H1 (cell line): ENCODE results near the gene KIAA0319L. TPM values are rescaled to one million over a fixed set of nuclear protein-coding genes. Genes with fewer than 3 reads are reported as not detected.

Experiments
- CTCF ChIA-PET: fragments of 300-600 bp; sonication (Branson Sonifier 250); formaldehyde crosslinking; loops from one replicate; lab custom pipeline; 2021; ENCODE audit not compliant: partially characterized antibody; lab: Charles Lee
- POLR2A ChIA-PET: fragments of 300-600 bp; sonication (Branson Sonifier 250); formaldehyde crosslinking; loops from one replicate; lab custom pipeline; 2021; ENCODE audit warnings: inconsistent platforms; ENCODE audit not compliant: partially characterized antibody; lab: Charles Lee
- DNase-seq, 2 experiments: peaks; one replicate each; pipeline versions ENCODE4 v3.0.0 to v3.0.0-alpha.2; 2010 to 2022; ENCODE audit warnings: low spot score in 2 of 2, low read depth in 1 of 2, mixed read lengths in 1 of 2
- FAIRE-seq: peaks from 2 replicates; lab custom pipeline; 2011; peaks lifted over from hg19 to GRCh38; lab: Jason Lieb, UNC
- H2AFZ ChIP-seq: 2 replicates; pipeline ENCODE4 v1.8.1; 2012; ENCODE audit warnings: low read length, inconsistent platforms
- H2AK5ac ChIP-seq: 2 replicates; pipeline ENCODE4 v1.6.1; 2013; ENCODE audit warnings: low read depth, low read length
- H2BK120ac ChIP-seq: replicated peaks from 2 replicates; pipeline ENCODE3; 2013; ENCODE audit warnings: low read depth, low read length, inconsistent platforms
- H2BK12ac ChIP-seq: 2 replicates; pipeline ENCODE4 v1.6.1; 2013; ENCODE audit warnings: low read depth, low read length
- H2BK15ac ChIP-seq: 2 replicates; pipeline ENCODE4 v1.6.1; 2013; ENCODE audit warnings: low read length
- H2BK20ac ChIP-seq: 2 replicates; pipeline ENCODE4 v1.6.1; 2013; ENCODE audit warnings: low read length
- H2BK5ac ChIP-seq: 2 replicates; pipeline ENCODE4 v1.6.1; 2013; ENCODE audit warnings: low read depth, low read length
- H3K14ac ChIP-seq: 2 replicates; pipeline ENCODE4 v1.6.1; 2013; ENCODE audit warnings: inconsistent platforms; ENCODE audit not compliant: insufficient read length
- H3K18ac ChIP-seq: 2 replicates; pipeline ENCODE4 v1.6.1; 2013; ENCODE audit warnings: low read length; ENCODE audit errors: extremely low read depth
- H3K23ac ChIP-seq: 2 replicates; pipeline ENCODE4 v1.6.1; 2013; ENCODE audit warnings: inconsistent platforms; ENCODE audit not compliant: insufficient read length
- H3K23me2 ChIP-seq: 2 replicates; pipeline ENCODE4 v1.6.1; 2013; ENCODE audit warnings: low read depth, low read length
- H3K27ac ChIP-seq: 2 replicates; pipeline ENCODE4 v1.6.1; 2011; ENCODE audit warnings: low read depth, low read length, inconsistent platforms
- H3K27me3 ChIP-seq, 4 experiments: replicated peaks in 1 of 4; 1 replicate in 1 of 4; 2 replicates in 3 of 4; pipeline versions ENCODE4 v1.6.1 to v1.8.1; 2011 to 2013; ENCODE audit warnings: low read length in 3 of 4, mild to moderate bottlenecking in 3 of 4, inconsistent platforms in 2 of 4, mixed read lengths in 2 of 4, moderate library complexity in 1 of 4; ENCODE audit not compliant: control insufficient read depth in 3 of 4, insufficient read depth in 3 of 4; ENCODE audit errors: extremely low read depth in 1 of 4
- H3K36me3 ChIP-seq, 4 experiments: 2 replicates each; pipeline versions ENCODE4 v1.6.1 to v1.8.1; 2011 to 2013; ENCODE audit warnings: mild to moderate bottlenecking in 4 of 4, low read length in 3 of 4, moderate library complexity in 2 of 4, control low read depth in 1 of 4, inconsistent platforms in 1 of 4; ENCODE audit not compliant: insufficient read depth in 4 of 4, control insufficient read depth in 2 of 4
- H3K4ac ChIP-seq: replicated peaks from 2 replicates; pipeline ENCODE3; 2013; ENCODE audit warnings: low read length, low read depth, mixed read lengths, inconsistent platforms; ENCODE audit not compliant: insufficient read length
- H3K4me1 ChIP-seq, 4 experiments: replicated peaks in 1 of 4; 1 replicate in 1 of 4; 2 replicates in 3 of 4; pipeline versions ENCODE4 v1.6.1 to v1.8.1; 2011 to 2013; ENCODE audit warnings: low read length in 3 of 4, inconsistent platforms in 2 of 4, mixed read lengths in 1 of 4; ENCODE audit not compliant: insufficient read depth in 4 of 4, control insufficient read depth in 3 of 4
- H3K4me2 ChIP-seq, 2 experiments: 2 replicates each; pipeline versions ENCODE4 v1.6.1 to v1.8.1; 2011 to 2013; ENCODE audit warnings: low read depth in 2 of 2, low read length in 2 of 2, control low read depth in 1 of 2, inconsistent platforms in 1 of 2, mild to moderate bottlenecking in 1 of 2; ENCODE audit not compliant: insufficient read depth in 1 of 2
- H3K4me3 ChIP-seq, 4 experiments: fragments of 200-600, 300-600 bp in 1 of 4; sonication (generic), shearing (Covaris generic), sonication (Bioruptor Twin) in 1 of 4; 2 replicates each; pipeline versions ENCODE4 v1.5.1 to v1.8.1; 2011 to 2016; ENCODE audit warnings: low read length in 4 of 4, low read depth in 3 of 4, control low read depth in 2 of 4, inconsistent platforms in 2 of 4, mild to moderate bottlenecking in 2 of 4, mixed read lengths in 1 of 4, moderate library complexity in 1 of 4; ENCODE audit not compliant: insufficient read depth in 2 of 4; ENCODE audit errors: extremely low read depth in 1 of 4
- H3K56ac ChIP-seq: replicated peaks from 2 replicates; pipeline ENCODE3; 2013; ENCODE audit warnings: low read depth, mild to moderate bottlenecking, mixed read lengths, low read length, inconsistent platforms; ENCODE audit not compliant: insufficient read length
- H3K79me1 ChIP-seq: 2 replicates; pipeline ENCODE4 v1.6.1; 2013; ENCODE audit warnings: low read depth, low read length, control low read depth
- H3K79me2 ChIP-seq, 2 experiments: 2 replicates each; pipeline versions ENCODE4 v1.6.1 to v1.8.1; 2012 to 2013; ENCODE audit warnings: low read length in 2 of 2, mild to moderate bottlenecking in 2 of 2, inconsistent platforms in 1 of 2; ENCODE audit not compliant: insufficient read depth in 2 of 2, control insufficient read depth in 1 of 2
- H3K9ac ChIP-seq, 4 experiments: replicated peaks in 1 of 4; 1 replicate in 1 of 4; 2 replicates in 3 of 4; pipeline versions ENCODE4 v1.6.1 to v1.8.1; 2011 to 2013; ENCODE audit warnings: low read depth in 3 of 4, low read length in 3 of 4, control low read depth in 2 of 4, mild to moderate bottlenecking in 2 of 4, moderate library complexity in 2 of 4, inconsistent platforms in 1 of 4; ENCODE audit errors: extremely low read depth in 1 of 4
- H3K9me3 ChIP-seq, 2 experiments: 2 replicates each; pipeline versions ENCODE4 v1.6.1 to v1.8.1; 2012 to 2013; ENCODE audit warnings: mild to moderate bottlenecking in 2 of 2, moderate library complexity in 2 of 2, control low read depth in 1 of 2, inconsistent platforms in 1 of 2, low read depth in 1 of 2, low read length in 1 of 2, mixed read lengths in 1 of 2; ENCODE audit not compliant: insufficient read depth in 2 of 2
- H4K20me1 ChIP-seq, 2 experiments: replicated peaks in 1 of 2; 2 replicates each; pipeline versions ENCODE3 to v1.8.1; 2011 to 2013; ENCODE audit warnings: inconsistent platforms in 2 of 2, low read length in 2 of 2, mild to moderate bottlenecking in 1 of 2; ENCODE audit not compliant: insufficient read depth in 2 of 2, control insufficient read depth in 1 of 2
- H4K5ac ChIP-seq: 2 replicates; pipeline ENCODE4 v1.6.1; 2013; ENCODE audit warnings: low read length, low read depth, mixed read lengths, inconsistent platforms; ENCODE audit not compliant: insufficient read length
- H4K8ac ChIP-seq: 2 replicates; pipeline ENCODE4 v1.8.0; 2013; ENCODE audit warnings: mild to moderate bottlenecking, moderate library complexity, low read length, inconsistent platforms; ENCODE audit not compliant: insufficient read depth; ENCODE audit errors: extremely low read depth
- H4K91ac ChIP-seq: replicated peaks from 2 replicates; pipeline ENCODE3; 2013; ENCODE audit warnings: low read length, mixed read lengths, inconsistent platforms; ENCODE audit not compliant: insufficient read length
- ATF3 ChIP-seq: IDR thresholded peaks from 2 replicates; pipeline ENCODE4 v1.6.1; 2011; ENCODE audit warnings: low read depth, mild to moderate bottlenecking, low read length; ENCODE audit not compliant: insufficient read depth
- BRCA1 ChIP-seq: IDR thresholded peaks from 2 replicates; pipeline ENCODE4 v1.6.1; 2012; ENCODE audit warnings: low read depth, low read length, improper control_type of control experiment
- CEBPB ChIP-seq: IDR thresholded peaks from 2 replicates; pipeline ENCODE4 v1.6.1; 2012; ENCODE audit warnings: low read depth, low read length
- CTCF ChIP-seq, 3 experiments: IDR thresholded peaks; 1 replicate in 2 of 3; 2 replicates in 1 of 3; pipeline versions ENCODE4 v1.5.1 to v1.6.1; 2011; ENCODE audit warnings: low read length in 3 of 3, mild to moderate bottlenecking in 3 of 3, inconsistent platforms in 2 of 3, low read depth in 1 of 3, moderate library complexity in 1 of 3; ENCODE audit not compliant: insufficient read depth in 1 of 3; ENCODE audit errors: control extremely low read depth in 1 of 3
- MAX ChIP-seq: IDR thresholded peaks from 2 replicates; pipeline ENCODE4 v1.6.1; 2012; ENCODE audit warnings: inconsistent platforms
- RAD21 ChIP-seq, 2 experiments: IDR thresholded peaks in 1 of 2; conservative IDR thresholded peaks in 1 of 2; 2 replicates each; pipeline ENCODE4 v1.6.1; 2011; ENCODE audit warnings: low read depth in 2 of 2, low read length in 2 of 2, improper control_type of control experiment in 1 of 2, inconsistent platforms in 1 of 2, mild to moderate bottlenecking in 1 of 2, moderate library complexity in 1 of 2
- WGBS, 2 experiments: shearing (Covaris generic) in 1 of 2; methylation state at CpG; one replicate each; pipeline versions ENCODE4 v1.1.6 to v1.1.7; 2013 to 2015; ENCODE audit warnings: low lambda C conversion rate in 2 of 2, mixed read lengths in 2 of 2, inconsistent platforms in 1 of 2, low coverage in 1 of 2, missing lambda C conversion rate in 1 of 2; ENCODE audit not compliant: insufficient replicate concordance in 2 of 2, insufficient coverage in 1 of 2, insufficient read length in 1 of 2; ENCODE audit errors: extremely low coverage in 1 of 2, missing lambda C conversion rate in 1 of 2; 5-methylcytosine and 5-hydroxymethylcytosine counted together
- polyA plus RNA-seq, 7 experiments: library from polyadenylated mRNA; depleted of rRNA in 3 of 7; stranded (reverse) in 5 of 7; unstranded in 2 of 7; fragments of >200 nt in 5 of 7; fragments of 200-250 nt in 2 of 7; gene quantifications; 1 replicate in 5 of 7; 2 replicates in 1 of 7; 4 replicates in 1 of 7; pipeline versions ENCODE4 v1.2.1 to v1.2.3, GENCODE V29; 2011 to 2013; ENCODE audit warnings: missing spikeins in 2 of 7, mixed read lengths in 2 of 7
- total RNA-seq: library from RNA; stranded (reverse); fragmentation: NEBNext Ultra II Directional; extraction: Animal tissue kit (Norgen Biotek cat#: 25700); gene quantifications from 2 replicates; pipeline ENCODE4 v1.2.1, GENCODE V29; 2021
- TF ChIP-seq, protein P1 (sequence below): IDR thresholded peaks from 2 replicates; pipeline ENCODE4 v1.6.1; 2011; ENCODE audit warnings: low read length, improper control_type of control experiment

The KIAA0319L gene
- total and polyA plus RNA-seq, 2 of the 8 experiments (the other 6 are each of a cell fraction or from before 2014, with no cell fraction given) = 40.1 to 55.7 TPM

GRCh38 chr1:35544976-35545375 is 12.2 kb downstream of the KIAA0319L start:
- H3K4me2 ChIP-seq = no peak overlapping the region
- peaks cover 3% of the 10 kb centered on the region; the same call in 1 of the 2 replicates for H3K79me1 ChIP-seq
- no peak overlapping the region for H3K23ac ChIP-seq
- H3K36me3 ChIP-seq = peaks cover 0 to 33% (median 14%) of the 10 kb centered on the region in 4 experiments; a peak in 5 of 8 replicates
- H3K4me1 ChIP-seq = peaks cover 0 to 3% (median 0%) of the 10 kb centered on the region in 4 experiments; a peak in 1 of 7 replicates
- no peak overlapping the region for H4K8ac ChIP-seq
- H3K14ac ChIP-seq = no peak overlapping the region
- no peak overlapping the region for H3K56ac ChIP-seq
- H2BK15ac ChIP-seq = no peak overlapping the region
- no peak overlapping the region for H4K91ac ChIP-seq
- no peak overlapping the region for H3K4ac ChIP-seq
- H3K9me3 ChIP-seq = no peaks in the 10 kb centered on the region
- H3K4me3 ChIP-seq = no peak overlapping the region
- no peaks in the 10 kb centered on the region for H3K27me3 ChIP-seq
- no peak overlapping the region for H2BK20ac ChIP-seq
- H2BK12ac ChIP-seq = no peak overlapping the region
- POLR2A ChIA-PET = interaction anchor here (1.0 to 4.4 kb wide), 7 partner anchors 9 to 94 kb away, joined by 3 to 22 read pairs (median 5); partner anchors contain the start of genes KIAA0319L and NCDN
- H4K5ac ChIP-seq = no peak overlapping the region
- no peak overlapping the region for H3K27ac ChIP-seq
- no peak overlapping the region for H2AFZ ChIP-seq
- WGBS, 2 experiments = 69% methylated on average over 3 of the region's 3 CpGs; no CpG with 5 or more reads in 1 of the 2 experiments
- H2BK120ac ChIP-seq = no peak overlapping the region
- peak; percentile 95 for TF ChIP-seq CEBPB
- TF ChIP-seq ATF3 = no peak
- TF ChIP-seq CTCF (IDR thresholded peaks at IDR 0.05; ENCODE audit: control extremely low read depth in 1 of 3, insufficient read depth in 1 of 3, low read depth in 1 of 3, low read length in 3 of 3) = peak; percentile 67 to 94 (median 80)
- TF ChIP-seq, protein P1, sequence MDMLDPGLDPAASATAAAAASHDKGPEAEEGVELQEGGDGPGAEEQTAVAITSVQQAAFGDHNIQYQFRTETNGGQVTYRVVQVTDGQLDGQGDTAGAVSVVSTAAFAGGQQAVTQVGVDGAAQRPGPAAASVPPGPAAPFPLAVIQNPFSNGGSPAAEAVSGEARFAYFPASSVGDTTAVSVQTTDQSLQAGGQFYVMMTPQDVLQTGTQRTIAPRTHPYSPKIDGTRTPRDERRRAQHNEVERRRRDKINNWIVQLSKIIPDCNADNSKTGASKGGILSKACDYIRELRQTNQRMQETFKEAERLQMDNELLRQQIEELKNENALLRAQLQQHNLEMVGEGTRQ = peak; percentile 52
- peak; percentile 47 for TF ChIP-seq MAX
- TF ChIP-seq RAD21 (IDR thresholded peaks at IDR 0.05 in 1 of 2, conservative IDR thresholded peaks at IDR 0.05 in 1 of 2; ENCODE audit: low read depth in 2 of 2, low read length in 2 of 2) = peak; percentile 92
- TF ChIP-seq BRCA1 = no peak
- TF ChIP-seq, all 59 proteins: peak for 5
- DNase-seq (peak in 1 of 2 experiments; percentile 46), FAIRE-seq (peak; percentile 84)
- CTCF ChIA-PET = interaction anchor here (0.8 to 4.0 kb wide), 17 partner anchors 9 to 183 kb away, joined by 3 to 95 read pairs (median 4); no protein-coding TSS in a partner anchor
- H3K9ac ChIP-seq = no peak overlapping the region
- H2AK5ac ChIP-seq = no peak overlapping the region
- no peak overlapping the region for H2BK5ac ChIP-seq
- H3K18ac ChIP-seq = no peak overlapping the region
- H3K79me2 ChIP-seq = peaks cover 0 to 84% of the 10 kb centered on the region in 2 experiments; a peak in 3 of 4 replicates
- peaks cover 2 to 3% of the 10 kb centered on the region in 2 experiments for H4K20me1 ChIP-seq
- no peaks in the 10 kb centered on the region; the same call in 1 of the 2 replicates for H3K23me2 ChIP-seq
